ENCODE results near the gene DENND4C. TPM values are rescaled to one million over a fixed set of nuclear protein-coding genes. Genes with fewer than 3 reads are reported as not detected.
"Not testable (repeated sequence)": the region's sequence is repeated elsewhere in the genome, so short reads cannot be mapped to it uniquely, and the experiment has no call there.

Gene DENND4C
- polyA plus RNA-seq, 4 donors, result 38.6 to 57.0 (median 49.0) TPM

GRCh38 chr9:19369107-19369506 is 138.6 kb downstream of the DENND4C start:
- DNase-seq (ENCODE audit: low read depth in 4 of 4, low spot score in 2 of 4), result no peak

- no peak for DNase-seq (ENCODE audit: low read depth in 4 of 4, low spot score in 2 of 4)
Measured at GRCh38 chr9:19371942-19372341, 141.4 kb downstream of the DENND4C start.

- DNase-seq (ENCODE audit: low read depth in 4 of 4, low spot score in 2 of 4), result no peak
Measured at GRCh38 chr9:19372567-19372966, 142.1 kb downstream of the DENND4C start.

- DNase-seq (ENCODE audit: low read depth in 4 of 4, low spot score in 2 of 4), result no peak
Measured at GRCh38 chr9:19373527-19373926, 143.0 kb downstream of the DENND4C start.

- DNase-seq (ENCODE audit: low read depth in 4 of 4, low spot score in 2 of 4), result no peak
Measured at GRCh38 chr9:19375538-19375937, 145.0 kb downstream of the DENND4C start.

- no peak for DNase-seq (ENCODE audit: low read depth in 4 of 4, low spot score in 2 of 4)
Measured at GRCh38 chr9:19376931-19377330, 146.4 kb downstream of the DENND4C start.

GRCh38 chr9:19378164-19378563 is 147.7 kb downstream of the DENND4C start:
- no peak for DNase-seq (ENCODE audit: low read depth in 4 of 4, low spot score in 2 of 4)

- DNase-seq (ENCODE audit: low read depth in 4 of 4, low spot score in 2 of 4), result no peak
Measured at GRCh38 chr9:19378647-19379046, 148.2 kb downstream of the DENND4C start.

GRCh38 chr9:19379283-19379682 is 148.8 kb downstream of the DENND4C start:
- no peak for DNase-seq (ENCODE audit: low read depth in 4 of 4, low spot score in 2 of 4)

GRCh38 chr9:19379697-19380046 is 149.2 kb downstream of the DENND4C start:
- DNase-seq (ENCODE audit: low read depth in 4 of 4, low spot score in 2 of 4), result peak in 1 of 4 donors; percentile 34

GRCh38 chr9:19380826-19381075 is 150.3 kb downstream of the DENND4C start:
- no peak for DNase-seq (ENCODE audit: low read depth in 4 of 4, low spot score in 2 of 4)

- no peak for DNase-seq (ENCODE audit: low read depth in 4 of 4, low spot score in 2 of 4)
Measured at GRCh38 chr9:19381656-19382055, 151.2 kb downstream of the DENND4C start.

GRCh38 chr9:19385212-19385611 is 154.7 kb downstream of the DENND4C start:
- DNase-seq (ENCODE audit: low read depth in 4 of 4, low spot score in 2 of 4), result not testable (repeated sequence)

- no peak for DNase-seq (ENCODE audit: low read depth in 4 of 4, low spot score in 2 of 4)
Measured at GRCh38 chr9:19385786-19386501, 155.5 kb downstream of the DENND4C start.

- no peak for DNase-seq (ENCODE audit: low read depth in 4 of 4, low spot score in 2 of 4)
Measured at GRCh38 chr9:19386502-19387044, 156.1 kb downstream of the DENND4C start.

GRCh38 chr9:19387317-19387716 is 156.8 kb downstream of the DENND4C start:
- no peak for DNase-seq (ENCODE audit: low read depth in 4 of 4, low spot score in 2 of 4)

- not testable (repeated sequence) for DNase-seq (ENCODE audit: low read depth in 4 of 4, low spot score in 2 of 4)
Measured at GRCh38 chr9:19389539-19389938, 159.0 kb downstream of the DENND4C start.

- DNase-seq (ENCODE audit: low read depth in 4 of 4, low spot score in 2 of 4), result no peak
Measured at GRCh38 chr9:19397845-19398244, 167.4 kb downstream of the DENND4C start.

GRCh38 chr9:19403231-19403630 is 172.7 kb downstream of the DENND4C start:
- not testable (repeated sequence) for DNase-seq (ENCODE audit: low read depth in 4 of 4, low spot score in 2 of 4)

GRCh38 chr9:19404283-19405075 is 174.0 kb downstream of the DENND4C start:
- DNase-seq (ENCODE audit: low read depth in 4 of 4, low spot score in 2 of 4), result no peak

GRCh38 chr9:19405771-19406170 is 175.3 kb downstream of the DENND4C start:
- no peak for DNase-seq (ENCODE audit: low read depth in 4 of 4, low spot score in 2 of 4)

- no peak for DNase-seq (ENCODE audit: low read depth in 4 of 4, low spot score in 2 of 4)
Measured at GRCh38 chr9:19408316-19408692, 177.8 kb downstream of the DENND4C start.
